Subcutaneous adipose tissue (tissue), 4 donors: ENCODE data around the gene BAZ1A. TPM values are rescaled to one million over a fixed set of nuclear protein-coding genes. Genes with fewer than 3 reads are reported as not detected.

Experiments
- CTCF ChIP-seq: fragments of 450-650 bp; IDR thresholded peaks from one replicate; pipeline ENCODE4 v1.5.1; 2016; ENCODE audit warnings: low read depth, mild to moderate bottlenecking, control low read depth, antibody characterized with exemption, moderate library complexity
- total RNA-seq, 4 donors: library from RNA; depleted of rRNA; stranded (reverse); fragments of >200 nt; gene quantifications; one replicate each; pipeline ENCODE4 v1.1.0, GENCODE V29; 2016

The BAZ1A gene
- total RNA-seq, result 10 to 100 TPM; 35.7 to 73.9 (median 36.5) TPM

- TF ChIP-seq CTCF, result no peak
These were observed at the start of gene BAZ1A for GRCh38 chr14:34875031-34875922. TSS of gene BAZ1A (minus strand) at chr14:34875360. CDS start at chr14:34874604, 756 bp downstream.

GRCh38 chr14:34920339-34920738 lies 45.2 kb upstream of the BAZ1A start:
- no peak for TF ChIP-seq CTCF

- TF ChIP-seq CTCF, result no peak
These were observed 38.5 kb upstream of the BAZ1A start for GRCh38 chr14:34913619-34914018.

GRCh38 chr14:34912966-34913365 lies 37.8 kb upstream of the BAZ1A start:
- TF ChIP-seq CTCF, result no peak

- no peak for TF ChIP-seq CTCF
These were observed 37.0 kb upstream of the BAZ1A start for GRCh38 chr14:34912182-34912581.

GRCh38 chr14:34911209-34912150 lies 36.3 kb upstream of the BAZ1A start:
- no peak for TF ChIP-seq CTCF

- TF ChIP-seq CTCF, result no peak
These were observed 31.1 kb upstream of the BAZ1A start for GRCh38 chr14:34906287-34906686.
